DLD1 (cell line): ENCODE results near the gene ABCB4.

Experiments used
- in situ Hi-C: cut with HindIII; loops from 2 replicates; pipeline ENCODE4 v1.10.0; 2017; ENCODE audit warnings: low sequenced_read_pairs

ABCB4 gene

DNA sequence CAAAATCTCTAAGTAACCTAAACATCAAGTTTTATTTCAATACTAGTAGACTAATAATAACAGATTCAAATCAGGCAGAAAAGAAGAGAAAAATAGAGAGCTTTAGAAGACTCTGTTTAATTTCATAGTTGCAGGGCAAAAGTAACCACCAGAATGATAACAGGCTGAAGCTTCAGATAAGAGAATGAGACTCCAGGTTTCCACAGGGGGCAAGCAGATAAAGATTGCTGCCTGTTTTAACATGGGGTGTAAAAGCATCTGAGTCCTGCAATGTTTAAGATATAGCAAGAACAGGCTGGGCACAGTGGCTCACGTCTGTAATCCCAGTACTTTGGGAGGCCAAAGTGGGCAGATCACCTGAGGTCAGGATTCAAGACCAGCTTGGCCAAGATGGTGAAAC, 119.0 kb downstream of the ABCB4 start:
- in situ Hi-C loops = no loop called here

GRCh38 chr7:87354749-87355148, 120.7 kb downstream of the ABCB4 start:
- in situ Hi-C loops = no loop called here
